H9 (cell line): Measurements from ENCODE around the gene PEMT. TPM values are rescaled to one million over a fixed set of nuclear protein-coding genes. Genes with fewer than 3 reads are reported as not detected.

Experiments used
- DNase-seq: peaks from one replicate; pipeline ENCODE4 v3.0.0-alpha.2; 2017
- H2AFZ ChIP-seq: one replicate; pipeline ENCODE4 v1.6.1; 2013; ENCODE audit warnings: mild to moderate bottlenecking, low read length, control low read depth, moderate library complexity
- H2AK5ac ChIP-seq: 2 replicates; pipeline ENCODE4 v1.6.1; 2013; ENCODE audit warnings: low read length, control low read depth, mixed read lengths; ENCODE audit not compliant: insufficient read length
- H2BK120ac ChIP-seq: one replicate; pipeline ENCODE4 v1.6.1; 2013; ENCODE audit warnings: low read depth, mild to moderate bottlenecking, low read length, control low read depth, inconsistent platforms; ENCODE audit not compliant: poor library complexity, severe bottlenecking
- H2BK12ac ChIP-seq: 2 replicates; pipeline ENCODE4 v1.6.1; 2013; ENCODE audit warnings: low read length, control low read depth, mixed read lengths, low read depth; ENCODE audit not compliant: insufficient read length
- H2BK15ac ChIP-seq: 2 replicates; pipeline ENCODE4 v1.6.1; 2013; ENCODE audit warnings: low read depth, low read length, control low read depth
- H2BK20ac ChIP-seq: one replicate; pipeline ENCODE4 v1.6.1; 2013; ENCODE audit warnings: low read depth, mild to moderate bottlenecking, low read length, control low read depth, inconsistent platforms; ENCODE audit not compliant: poor library complexity, severe bottlenecking
- H2BK5ac ChIP-seq: 2 replicates; pipeline ENCODE4 v1.6.1; 2013; ENCODE audit warnings: low read length, control low read depth, mixed read lengths; ENCODE audit not compliant: insufficient read length
- H3K14ac ChIP-seq: 2 replicates; pipeline ENCODE4 v1.6.1; 2013; ENCODE audit warnings: low read length, control low read depth; ENCODE audit not compliant: insufficient read depth
- H3K18ac ChIP-seq: 2 replicates; pipeline ENCODE4 v1.6.1; 2013; ENCODE audit warnings: low read depth, mild to moderate bottlenecking, mixed read lengths, low read length, control low read depth; ENCODE audit not compliant: insufficient read length
- H3K23ac ChIP-seq: 2 replicates; pipeline ENCODE4 v1.6.1; 2013; ENCODE audit warnings: low read length, control low read depth, mixed read lengths, low read depth; ENCODE audit not compliant: insufficient read length
- H3K23me2 ChIP-seq: 2 replicates; pipeline ENCODE4 v1.6.1; 2013; ENCODE audit warnings: low read depth, mild to moderate bottlenecking, mixed read lengths, low read length, control low read depth; ENCODE audit not compliant: insufficient read length, poor library complexity, severe bottlenecking
- H3K27ac ChIP-seq: 2 replicates; pipeline ENCODE4 v1.5.1; 2013; ENCODE audit warnings: low read length, control low read depth, mixed read lengths, low read depth; ENCODE audit not compliant: insufficient read length
- H3K27me3 ChIP-seq: 2 replicates; pipeline ENCODE4 v1.6.1; 2013; ENCODE audit warnings: low read length, control low read depth, inconsistent platforms; ENCODE audit not compliant: insufficient read depth
- H3K4ac ChIP-seq: 2 replicates; pipeline ENCODE4 v1.6.1; 2013; ENCODE audit warnings: low read depth, mild to moderate bottlenecking, control low read depth, inconsistent platforms, low read length, moderate library complexity
- H3K4me1 ChIP-seq: 2 replicates; pipeline ENCODE4 v1.6.1; 2013; ENCODE audit warnings: low read length, control low read depth, inconsistent platforms; ENCODE audit not compliant: insufficient read depth
- H3K4me2 ChIP-seq: 2 replicates; pipeline ENCODE4 v1.6.1; 2013; ENCODE audit warnings: low read length, control low read depth, mixed read lengths; ENCODE audit not compliant: insufficient read length, insufficient read depth
- H3K56ac ChIP-seq: 2 replicates; pipeline ENCODE4 v1.6.1; 2013; ENCODE audit warnings: low read depth, mild to moderate bottlenecking, mixed read lengths, low read length, control low read depth; ENCODE audit not compliant: insufficient read length
- H3K79me1 ChIP-seq: 2 replicates; pipeline ENCODE4 v1.6.1; 2013; ENCODE audit warnings: low read depth, mild to moderate bottlenecking, moderate library complexity, low read length, control low read depth, inconsistent platforms; ENCODE audit not compliant: insufficient read depth, poor library complexity, severe bottlenecking
- H3K79me2 ChIP-seq: 2 replicates; pipeline ENCODE4 v1.6.1; 2013; ENCODE audit warnings: low read length, control low read depth, inconsistent platforms; ENCODE audit not compliant: insufficient read depth
- H3K9ac ChIP-seq: 2 replicates; pipeline ENCODE4 v1.6.1; 2013; ENCODE audit warnings: low read length, control low read depth, mixed read lengths; ENCODE audit not compliant: insufficient read length; ENCODE audit errors: extremely low read depth
- H3K9me3 ChIP-seq: one replicate; pipeline ENCODE4 v1.6.1; 2013; ENCODE audit warnings: low read depth, low read length, inconsistent platforms; ENCODE audit not compliant: control insufficient read depth
- H3T11ph ChIP-seq: one replicate; pipeline ENCODE4 v1.6.1; 2013; ENCODE audit warnings: mild to moderate bottlenecking, low read length, control low read depth, inconsistent platforms
- H4K20me1 ChIP-seq: one replicate; pipeline ENCODE4 v1.6.1; 2013; ENCODE audit not compliant: control insufficient read depth, insufficient read length, insufficient read depth
- H4K5ac ChIP-seq: 2 replicates; pipeline ENCODE4 v1.6.1; 2013; ENCODE audit warnings: low read depth, mild to moderate bottlenecking, mixed read lengths, low read length, control low read depth; ENCODE audit not compliant: insufficient read length
- H4K8ac ChIP-seq: replicated peaks from 2 replicates; pipeline ENCODE4 v1.6.1; 2013; ENCODE audit warnings: low read length, control low read depth, mixed read lengths, low read depth; ENCODE audit not compliant: insufficient read length
- H4K91ac ChIP-seq: 2 replicates; pipeline ENCODE4 v1.6.1; 2013; ENCODE audit warnings: low read depth, mild to moderate bottlenecking, moderate library complexity, mixed read lengths, low read length, control low read depth; ENCODE audit not compliant: insufficient read length
- H3K27ac Mint-ChIP-seq, 3 experiments: 2 replicates in 2 of 3; 3 replicates in 1 of 3; pipeline ENCODE4 v1.8.0; 2020 to 2021; ENCODE audit warnings: mixed read lengths in 3 of 3, mild to moderate bottlenecking in 1 of 3, moderate library complexity in 1 of 3
- H3K27me3 Mint-ChIP-seq: 2 replicates; pipeline ENCODE4 v1.8.0; 2021; ENCODE audit warnings: low read depth, mild to moderate bottlenecking, moderate library complexity, mixed read lengths
- H3K36me3 Mint-ChIP-seq, 3 experiments: 2 replicates in 2 of 3; 3 replicates in 1 of 3; pipeline ENCODE4 v1.8.0; 2020 to 2021; ENCODE audit warnings: low read depth in 3 of 3, mixed read lengths in 3 of 3; ENCODE audit not compliant: insufficient read depth in 1 of 3
- H3K4me1 Mint-ChIP-seq, 2 experiments: 2 replicates each; pipeline ENCODE4 v1.8.0; 2020; ENCODE audit warnings: mixed read lengths in 2 of 2
- H3K4me3 Mint-ChIP-seq, 2 experiments: 2 replicates in 1 of 2; 3 replicates in 1 of 2; pipeline ENCODE4 v1.8.0; 2020 to 2021; ENCODE audit warnings: mild to moderate bottlenecking in 2 of 2, mixed read lengths in 2 of 2, moderate library complexity in 1 of 2
- H3K9me3 Mint-ChIP-seq, 2 experiments: 2 replicates in 1 of 2; 3 replicates in 1 of 2; pipeline ENCODE4 v1.8.0; 2020; ENCODE audit warnings: mild to moderate bottlenecking in 2 of 2, mixed read lengths in 2 of 2, moderate library complexity in 1 of 2
- WGBS: extraction: QIAGEN DNeasy Blood & Tissue Kit; methylation state at CpG from one replicate; pipeline ENCODE4 v1.1.7; 2013; ENCODE audit warnings: missing lambda C conversion rate, low lambda C conversion rate, mixed read lengths; ENCODE audit not compliant: insufficient read length; ENCODE audit errors: extremely low coverage; 5-methylcytosine and 5-hydroxymethylcytosine counted together
- total RNA-seq: library from RNA; stranded (reverse); gene quantifications from 2 replicates; pipeline ENCODE4 v1.2.1, GENCODE V29; 2021
- TF ChIP-seq, protein P1 (sequence below): fragments of 200-600 bp; sonication (generic); conservative IDR thresholded peaks from 3 replicates; pipeline ENCODE4 v1.8.0; 2021; ENCODE audit warnings: antibody characterized with exemption, mild to moderate bottlenecking

The PEMT gene
- total RNA-seq, 1 experiment from 2014 or later, result 63.2 TPM

DNA sequence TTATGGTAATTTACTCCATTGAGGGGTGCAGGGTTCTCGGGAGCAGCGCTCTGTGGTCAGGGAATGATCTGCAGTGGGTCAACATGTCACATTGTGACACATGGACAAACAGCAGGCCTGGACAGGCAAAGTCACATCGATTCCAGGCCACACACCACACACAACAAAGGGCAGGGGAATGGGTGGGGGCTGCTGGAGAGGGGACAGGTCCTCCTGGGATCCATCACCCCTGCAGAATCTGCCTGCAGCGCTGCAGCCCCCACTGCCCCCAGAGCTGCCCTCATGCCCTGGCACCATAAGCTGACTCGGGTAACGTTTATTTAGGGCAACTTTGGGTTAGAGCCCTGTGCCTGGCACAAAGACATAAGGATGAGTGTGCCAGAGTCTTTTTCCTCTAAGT is 9.1 kb downstream of the PEMT start:
- no peak overlapping the region for H3K56ac ChIP-seq
- H3K79me1 ChIP-seq, result no peaks in the 10 kb centered on the region
- H4K5ac ChIP-seq, result no peak overlapping the region
- H2BK5ac ChIP-seq, result no peak overlapping the region
- H4K20me1 ChIP-seq, result no peaks in the 10 kb centered on the region
- H2AK5ac ChIP-seq, result no peak overlapping the region
- no peak overlapping the region for H2BK120ac ChIP-seq
- DNase-seq, result no peak
- H3K79me2 ChIP-seq, result no peaks in the 10 kb centered on the region; the same call in 1 of the 2 replicates
- no peak overlapping the region for H2BK12ac ChIP-seq
- H3T11ph ChIP-seq, result no peak overlapping the region
- no peak overlapping the region for H3K4me3 Mint-ChIP-seq
- no peak overlapping the region for H3K23ac ChIP-seq
- no peak overlapping the region for H2AFZ ChIP-seq
- H3K9me3 ChIP-seq, result no peaks in the 10 kb centered on the region
- WGBS, result no CpG with 5 or more reads among the region's 6 CpGs
- H3K9ac ChIP-seq, result no peak overlapping the region
- no peak overlapping the region for H4K8ac ChIP-seq
- no peak overlapping the region for H2BK20ac ChIP-seq
- peaks cover 0 to 6% (median 0%) of the 10 kb centered on the region in 3 experiments; a peak in 1 of 7 replicates for H3K36me3 Mint-ChIP-seq
- H3K27ac ChIP-seq, result no peak overlapping the region
- TF ChIP-seq, protein P1, sequence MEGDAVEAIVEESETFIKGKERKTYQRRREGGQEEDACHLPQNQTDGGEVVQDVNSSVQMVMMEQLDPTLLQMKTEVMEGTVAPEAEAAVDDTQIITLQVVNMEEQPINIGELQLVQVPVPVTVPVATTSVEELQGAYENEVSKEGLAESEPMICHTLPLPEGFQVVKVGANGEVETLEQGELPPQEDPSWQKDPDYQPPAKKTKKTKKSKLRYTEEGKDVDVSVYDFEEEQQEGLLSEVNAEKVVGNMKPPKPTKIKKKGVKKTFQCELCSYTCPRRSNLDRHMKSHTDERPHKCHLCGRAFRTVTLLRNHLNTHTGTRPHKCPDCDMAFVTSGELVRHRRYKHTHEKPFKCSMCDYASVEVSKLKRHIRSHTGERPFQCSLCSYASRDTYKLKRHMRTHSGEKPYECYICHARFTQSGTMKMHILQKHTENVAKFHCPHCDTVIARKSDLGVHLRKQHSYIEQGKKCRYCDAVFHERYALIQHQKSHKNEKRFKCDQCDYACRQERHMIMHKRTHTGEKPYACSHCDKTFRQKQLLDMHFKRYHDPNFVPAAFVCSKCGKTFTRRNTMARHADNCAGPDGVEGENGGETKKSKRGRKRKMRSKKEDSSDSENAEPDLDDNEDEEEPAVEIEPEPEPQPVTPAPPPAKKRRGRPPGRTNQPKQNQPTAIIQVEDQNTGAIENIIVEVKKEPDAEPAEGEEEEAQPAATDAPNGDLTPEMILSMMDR, result no peak
- H3K27me3 ChIP-seq, result no peaks in the 10 kb centered on the region
- no peaks in the 10 kb centered on the region for H3K4me1 ChIP-seq
- H3K9me3 Mint-ChIP-seq, result no peaks in the 10 kb centered on the region
- no peak overlapping the region for H3K4me2 ChIP-seq
- H3K18ac ChIP-seq, result no peak overlapping the region
- H2BK15ac ChIP-seq, result no peak overlapping the region
- peaks cover 11 to 20% of the 10 kb centered on the region in 2 experiments for H3K4me1 Mint-ChIP-seq
- H3K14ac ChIP-seq, result no peak overlapping the region
- no peaks in the 10 kb centered on the region for H3K27me3 Mint-ChIP-seq
- no peak overlapping the region for H3K4ac ChIP-seq
- no peak overlapping the region for H4K91ac ChIP-seq
- H3K27ac Mint-ChIP-seq, result 0 out of 7 replicates have a peak overlapping the region, but pooled peaks of 1 of the 3 experiments have one; percentile 18
- no peaks in the 10 kb centered on the region for H3K23me2 ChIP-seq
